Keratinocyte (primary cell): ENCODE data around the gene KLF1. TPM values are rescaled to one million over a fixed set of nuclear protein-coding genes. Genes with fewer than 3 reads are reported as not detected.

Source experiments
- DNase-seq: peaks from one replicate; pipeline ENCODE4 v3.0.0-alpha.2; 2011; ENCODE audit warnings: low read depth, missing footprints, low spot score
- FAIRE-seq: peaks from 2 replicates; lab custom pipeline; 2011; peaks lifted over from hg19 to GRCh38; lab: Jason Lieb, UNC
- H2AFZ ChIP-seq: 2 replicates; pipeline ENCODE4 v1.6.0; 2012; ENCODE audit warnings: low read length, control low read depth, inconsistent platforms; ENCODE audit not compliant: control insufficient read depth
- H3K27ac ChIP-seq: 2 replicates; pipeline ENCODE4 v1.5.1; 2011; ENCODE audit warnings: low read length; ENCODE audit not compliant: control insufficient read depth, insufficient read depth
- H3K27me3 ChIP-seq: 3 replicates; pipeline ENCODE4 v1.6.0; 2011; ENCODE audit warnings: low read length; ENCODE audit not compliant: control insufficient read depth, insufficient read depth; ENCODE audit errors: extremely low read depth
- H3K36me3 ChIP-seq, 2 experiments: 2 replicates in 1 of 2; 3 replicates in 1 of 2; pipeline ENCODE4 v1.5.1; 2011; ENCODE audit warnings: low read length in 2 of 2, mild to moderate bottlenecking in 1 of 2; ENCODE audit not compliant: control insufficient read depth in 2 of 2, insufficient read depth in 2 of 2; ENCODE audit errors: extremely low read depth in 1 of 2
- H3K4me1 ChIP-seq: 3 replicates; pipeline ENCODE4 v1.5.1; 2011; ENCODE audit warnings: low read length; ENCODE audit not compliant: control insufficient read depth, insufficient read depth; ENCODE audit errors: extremely low read depth
- H3K4me2 ChIP-seq: 3 replicates; pipeline ENCODE4 v1.6.0; 2011; ENCODE audit warnings: low read depth, low read length; ENCODE audit not compliant: control insufficient read depth, insufficient read depth; ENCODE audit errors: extremely low read depth
- H3K4me3 ChIP-seq, 3 experiments: fragments of 200-600 bp in 1 of 3; sonication (generic) in 1 of 3; 2 replicates in 2 of 3; 3 replicates in 1 of 3; pipeline ENCODE4 v1.5.1; 2011 to 2016; ENCODE audit warnings: low read length in 3 of 3, mild to moderate bottlenecking in 3 of 3, control low read depth in 2 of 3, inconsistent platforms in 1 of 3, low read depth in 1 of 3, mixed read lengths in 1 of 3, mixed run types in 1 of 3, moderate library complexity in 1 of 3; ENCODE audit not compliant: control insufficient read depth in 2 of 3, insufficient read depth in 2 of 3; ENCODE audit errors: extremely low read depth in 1 of 3
- H3K79me2 ChIP-seq: 2 replicates; pipeline ENCODE4 v1.6.0; 2012; ENCODE audit warnings: low read length; ENCODE audit not compliant: control insufficient read depth, insufficient read depth
- H3K9ac ChIP-seq: 3 replicates; pipeline ENCODE4 v1.6.0; 2011; ENCODE audit warnings: low read length; ENCODE audit not compliant: control insufficient read depth, insufficient read depth; ENCODE audit errors: extremely low read depth
- H3K9me1 ChIP-seq: 3 replicates; pipeline ENCODE4 v1.6.0; 2011; ENCODE audit warnings: low read length; ENCODE audit not compliant: control insufficient read depth, insufficient read depth; ENCODE audit errors: extremely low read depth
- H3K9me3 ChIP-seq: 2 replicates; pipeline ENCODE4 v1.5.1; 2012; ENCODE audit warnings: low read depth, low read length; ENCODE audit not compliant: control insufficient read depth
- H4K20me1 ChIP-seq: 3 replicates; pipeline ENCODE4 v1.6.0; 2011; ENCODE audit warnings: low read length; ENCODE audit not compliant: control insufficient read depth, insufficient read depth; ENCODE audit errors: extremely low read depth
- CTCF ChIP-seq, 3 experiments: IDR thresholded peaks in 1 of 3; conservative IDR thresholded peaks in 1 of 3; optimal IDR thresholded peaks in 1 of 3; 2 replicates in 2 of 3; 3 replicates in 1 of 3; pipeline versions ENCODE3 to v1.5.1; 2011; ENCODE audit warnings: low read length in 3 of 3, mild to moderate bottlenecking in 3 of 3, moderate library complexity in 2 of 3, control low read depth in 1 of 3, inconsistent platforms in 1 of 3; ENCODE audit not compliant: insufficient read depth in 2 of 3; ENCODE audit errors: extremely low read depth in 1 of 3
- EZH2 ChIP-seq: IDR thresholded peaks from one replicate; pipeline ENCODE4 v1.6.1; 2012; ENCODE audit warnings: inconsistent platforms, mild to moderate bottlenecking, low read length, moderate library complexity
- dilution Hi-C: fragments of 300-500 bp; cut with MboI; formaldehyde crosslinking; loops from one replicate; pipeline ENCODE4 v1.7.0; 2020; ENCODE audit warnings: low sequenced_read_pairs; ENCODE audit not compliant: extremely low pct_ligation_motif_present
- polyA plus RNA-seq, 5 experiments: library from polyadenylated mRNA; depleted of rRNA in 3 of 5; stranded (reverse) in 3 of 5; stranded (forward) in 1 of 5; unstranded in 1 of 5; fragments of >200 nt; gene quantifications; 1 replicate in 1 of 5; 2 replicates in 3 of 5; 3 replicates in 1 of 5; pipeline versions ENCODE4 v1.2.1 to v1.2.3, GENCODE V29; 2011 to 2012; ENCODE audit warnings: missing spikeins in 2 of 5, low read depth in 1 of 5, low replicate concordance in 1 of 5

The KLF1 gene
- polyA plus RNA-seq, 1 donor (not counting 4 experiments of a cell fraction or from before 2014, with no cell fraction given): not detected

- DNase-seq: no peak
- Histone ChIP-seq H3K79me2 (no peaks in the 10 kb centered on the region), H3K36me3 (no peaks in the 10 kb centered on the region), H3K27ac (no peak overlapping the region), H3K4me1 (peaks cover 9% of the 10 kb centered on the region), H3K27me3 (no peaks in the 10 kb centered on the region), H3K4me3 (no peak overlapping the region), H3K9me3 (no peaks in the 10 kb centered on the region), H3K4me2 (no peak overlapping the region), H3K9ac (no peak overlapping the region), H2AFZ (no peak overlapping the region), H4K20me1 (no peaks in the 10 kb centered on the region), H3K9me1 (no peaks in the 10 kb centered on the region)
- TF ChIP-seq EZH2 (no peak), CTCF (optimal IDR thresholded peaks at IDR 0.05 in 1 of 3, IDR thresholded peaks at IDR 0.05 in 1 of 3, conservative IDR thresholded peaks at IDR 0.05 in 1 of 3; ENCODE audit: extremely low read depth in 1 of 3, insufficient read depth in 2 of 3, low read length in 3 of 3) (no peak)
- FAIRE-seq: no peak
- dilution Hi-C loops: no loop called here
Observed at GRCh38 chr19:12864721-12865715, 22.0 kb downstream of the KLF1 start.

- dilution Hi-C loops: no loop called here
- H3K27ac ChIP-seq: no peak overlapping the region
- DNase-seq (no peak), FAIRE-seq (no peak)
- no peaks in the 10 kb centered on the region for H3K9me1 ChIP-seq
- peaks cover 9% of the 10 kb centered on the region for H3K4me1 ChIP-seq
- H3K9me3 ChIP-seq: no peaks in the 10 kb centered on the region
- no peak overlapping the region for H2AFZ ChIP-seq
- H3K27me3 ChIP-seq: no peaks in the 10 kb centered on the region
- H3K4me2 ChIP-seq: no peak overlapping the region
- TF ChIP-seq EZH2 (no peak), CTCF (optimal IDR thresholded peaks at IDR 0.05 in 1 of 3, IDR thresholded peaks at IDR 0.05 in 1 of 3, conservative IDR thresholded peaks at IDR 0.05 in 1 of 3; ENCODE audit: extremely low read depth in 1 of 3, insufficient read depth in 2 of 3, low read length in 3 of 3) (no peak)
- H4K20me1 ChIP-seq: no peaks in the 10 kb centered on the region
- H3K9ac ChIP-seq: no peak overlapping the region
- no peaks in the 10 kb centered on the region for H3K79me2 ChIP-seq
- no peak overlapping the region for H3K4me3 ChIP-seq
- no peaks in the 10 kb centered on the region for H3K36me3 ChIP-seq
Observed at GRCh38 chr19:12864143-12864542, 22.9 kb downstream of the KLF1 start.
